ENCODE data around the gene METTL3. TPM values are rescaled to one million over a fixed set of nuclear protein-coding genes. Genes with fewer than 3 reads are reported as not detected.

Gene METTL3
- total and polyA plus RNA-seq, 2 of the 13 experiments (the other 11 are each of a cell fraction or from before 2014, with no cell fraction given), result 123 to 130 TPM

DNA sequence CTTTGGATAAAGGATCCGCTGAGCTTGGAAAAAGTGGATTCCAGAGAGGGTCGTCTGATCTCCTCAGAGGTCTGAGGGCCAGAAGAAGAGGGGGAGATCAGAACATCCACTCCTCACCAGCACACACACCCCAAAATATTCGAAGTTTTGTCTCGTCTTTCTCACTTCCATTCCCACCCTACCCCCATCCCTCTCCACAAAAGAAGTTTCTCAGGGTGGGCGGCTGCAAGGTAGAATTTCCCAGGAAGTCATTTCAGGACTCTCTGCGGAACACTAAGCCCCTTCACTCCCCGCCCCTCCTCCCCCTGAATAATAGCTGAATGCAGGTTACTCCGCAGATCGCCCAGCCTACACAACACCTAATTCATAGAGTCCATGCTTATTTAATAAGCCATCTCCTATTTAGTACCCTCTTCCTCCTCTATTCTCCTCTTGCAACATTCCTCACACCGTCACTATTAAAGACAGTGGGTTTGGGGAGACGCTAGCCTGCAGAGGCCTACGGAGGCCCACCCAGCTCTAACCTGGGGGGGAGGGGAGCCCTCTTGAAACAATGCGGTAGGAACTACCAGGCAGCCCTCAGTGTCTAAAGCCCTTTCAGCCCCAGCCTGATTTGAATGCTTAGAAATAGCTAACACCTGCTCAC lies 15.7 kb upstream of the METTL3 start (continued):
- TF ChIP-seq, protein P1, sequence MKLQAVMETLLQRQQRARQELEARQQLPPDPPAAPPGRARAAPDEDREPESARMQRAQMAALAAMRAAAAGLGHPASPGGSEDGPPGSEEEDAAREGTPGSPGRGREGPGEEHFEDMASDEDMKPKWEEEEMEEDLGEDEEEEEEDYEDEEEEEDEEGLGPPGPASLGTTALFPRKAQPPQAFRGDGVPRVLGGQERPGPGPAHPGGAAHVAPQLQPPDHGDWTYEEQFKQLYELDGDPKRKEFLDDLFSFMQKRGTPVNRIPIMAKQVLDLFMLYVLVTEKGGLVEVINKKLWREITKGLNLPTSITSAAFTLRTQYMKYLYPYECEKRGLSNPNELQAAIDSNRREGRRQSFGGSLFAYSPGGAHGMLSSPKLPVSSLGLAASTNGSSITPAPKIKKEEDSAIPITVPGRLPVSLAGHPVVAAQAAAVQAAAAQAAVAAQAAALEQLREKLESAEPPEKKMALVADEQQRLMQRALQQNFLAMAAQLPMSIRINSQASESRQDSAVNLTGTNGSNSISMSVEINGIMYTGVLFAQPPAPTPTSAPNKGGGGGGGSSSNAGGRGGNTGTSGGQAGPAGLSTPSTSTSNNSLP (IDR thresholded peaks at IDR 0.05; ENCODE audit: low read depth, low read length), result peak; percentile 60
- TF ChIP-seq, protein P2, sequence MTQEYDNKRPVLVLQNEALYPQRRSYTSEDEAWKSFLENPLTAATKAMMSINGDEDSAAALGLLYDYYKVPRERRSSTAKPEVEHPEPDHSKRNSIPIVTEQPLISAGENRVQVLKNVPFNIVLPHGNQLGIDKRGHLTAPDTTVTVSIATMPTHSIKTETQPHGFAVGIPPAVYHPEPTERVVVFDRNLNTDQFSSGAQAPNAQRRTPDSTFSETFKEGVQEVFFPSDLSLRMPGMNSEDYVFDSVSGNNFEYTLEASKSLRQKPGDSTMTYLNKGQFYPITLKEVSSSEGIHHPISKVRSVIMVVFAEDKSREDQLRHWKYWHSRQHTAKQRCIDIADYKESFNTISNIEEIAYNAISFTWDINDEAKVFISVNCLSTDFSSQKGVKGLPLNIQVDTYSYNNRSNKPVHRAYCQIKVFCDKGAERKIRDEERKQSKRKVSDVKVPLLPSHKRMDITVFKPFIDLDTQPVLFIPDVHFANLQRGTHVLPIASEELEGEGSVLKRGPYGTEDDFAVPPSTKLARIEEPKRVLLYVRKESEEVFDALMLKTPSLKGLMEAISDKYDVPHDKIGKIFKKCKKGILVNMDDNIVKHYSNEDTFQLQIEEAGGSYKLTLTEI (CRISPR knock-in tag; conservative IDR thresholded peaks at IDR 0.05), result no peak
- no peak for TF ChIP-seq ZFP36L2 (CRISPR knock-in tag; IDR thresholded peaks at IDR 0.05)
- no peak for TF ChIP-seq NFYB (CRISPR knock-in tag; IDR thresholded peaks at IDR 0.05)
- no peak for TF ChIP-seq ZNF703 (CRISPR knock-in tag; IDR thresholded peaks at IDR 0.05; ENCODE audit: borderline replicate concordance)
- TF ChIP-seq, protein P3, sequence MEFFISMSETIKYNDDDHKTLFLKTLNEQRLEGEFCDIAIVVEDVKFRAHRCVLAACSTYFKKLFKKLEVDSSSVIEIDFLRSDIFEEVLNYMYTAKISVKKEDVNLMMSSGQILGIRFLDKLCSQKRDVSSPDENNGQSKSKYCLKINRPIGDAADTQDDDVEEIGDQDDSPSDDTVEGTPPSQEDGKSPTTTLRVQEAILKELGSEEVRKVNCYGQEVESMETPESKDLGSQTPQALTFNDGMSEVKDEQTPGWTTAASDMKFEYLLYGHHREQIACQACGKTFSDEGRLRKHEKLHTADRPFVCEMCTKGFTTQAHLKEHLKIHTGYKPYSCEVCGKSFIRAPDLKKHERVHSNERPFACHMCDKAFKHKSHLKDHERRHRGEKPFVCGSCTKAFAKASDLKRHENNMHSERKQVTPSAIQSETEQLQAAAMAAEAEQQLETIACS (CRISPR knock-in tag; IDR thresholded peaks at IDR 0.05), result no peak
- TF ChIP-seq ZNF432 (CRISPR knock-in tag; IDR thresholded peaks at IDR 0.05; ENCODE audit: borderline replicate concordance), result no peak
- TF ChIP-seq FOXM1 (CRISPR knock-in tag; IDR thresholded peaks at IDR 0.05), result no peak
- TF ChIP-seq SMAD3 (CRISPR knock-in tag; IDR thresholded peaks at IDR 0.05), result no peak
- TF ChIP-seq NFE2 (CRISPR knock-in tag; IDR thresholded peaks at IDR 0.05), result no peak
- TF ChIP-seq, protein P4, sequence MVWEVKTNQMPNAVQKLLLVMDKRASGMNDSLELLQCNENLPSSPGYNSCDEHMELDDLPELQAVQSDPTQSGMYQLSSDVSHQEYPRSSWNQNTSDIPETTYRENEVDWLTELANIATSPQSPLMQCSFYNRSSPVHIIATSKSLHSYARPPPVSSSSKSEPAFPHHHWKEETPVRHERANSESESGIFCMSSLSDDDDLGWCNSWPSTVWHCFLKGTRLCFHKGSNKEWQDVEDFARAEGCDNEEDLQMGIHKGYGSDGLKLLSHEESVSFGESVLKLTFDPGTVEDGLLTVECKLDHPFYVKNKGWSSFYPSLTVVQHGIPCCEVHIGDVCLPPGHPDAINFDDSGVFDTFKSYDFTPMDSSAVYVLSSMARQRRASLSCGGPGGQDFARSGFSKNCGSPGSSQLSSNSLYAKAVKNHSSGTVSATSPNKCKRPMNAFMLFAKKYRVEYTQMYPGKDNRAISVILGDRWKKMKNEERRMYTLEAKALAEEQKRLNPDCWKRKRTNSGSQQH (CRISPR knock-in tag; IDR thresholded peaks at IDR 0.05; ENCODE audit: low read depth), result no peak
- no peak for TF ChIP-seq RNF2 (conservative IDR thresholded peaks at IDR 0.05; ENCODE audit: low read depth)
- TF ChIP-seq ZNF776 (CRISPR knock-in tag; IDR thresholded peaks at IDR 0.05), result peak; percentile 53; the same call in 1 of the 2 replicates
- no peak for TF ChIP-seq ZNF577 (CRISPR knock-in tag; IDR thresholded peaks at IDR 0.05; ENCODE audit: borderline replicate concordance, low read depth)
- peak; percentile 23; the same call in 1 of the 2 replicates for TF ChIP-seq HOXA3 (CRISPR knock-in tag; IDR thresholded peaks at IDR 0.05)
- TF ChIP-seq ZSCAN31 (CRISPR knock-in tag; IDR thresholded peaks at IDR 0.05; ENCODE audit: low read depth), result no peak
- peak; percentile 35 for TF ChIP-seq HNRNPK (IDR thresholded peaks at IDR 0.05; ENCODE audit: low read depth, low read length, poor library complexity, severe bottlenecking)
- TF ChIP-seq NFATC3 (CRISPR knock-in tag; IDR thresholded peaks at IDR 0.05), result no peak
- TF ChIP-seq, protein P5, sequence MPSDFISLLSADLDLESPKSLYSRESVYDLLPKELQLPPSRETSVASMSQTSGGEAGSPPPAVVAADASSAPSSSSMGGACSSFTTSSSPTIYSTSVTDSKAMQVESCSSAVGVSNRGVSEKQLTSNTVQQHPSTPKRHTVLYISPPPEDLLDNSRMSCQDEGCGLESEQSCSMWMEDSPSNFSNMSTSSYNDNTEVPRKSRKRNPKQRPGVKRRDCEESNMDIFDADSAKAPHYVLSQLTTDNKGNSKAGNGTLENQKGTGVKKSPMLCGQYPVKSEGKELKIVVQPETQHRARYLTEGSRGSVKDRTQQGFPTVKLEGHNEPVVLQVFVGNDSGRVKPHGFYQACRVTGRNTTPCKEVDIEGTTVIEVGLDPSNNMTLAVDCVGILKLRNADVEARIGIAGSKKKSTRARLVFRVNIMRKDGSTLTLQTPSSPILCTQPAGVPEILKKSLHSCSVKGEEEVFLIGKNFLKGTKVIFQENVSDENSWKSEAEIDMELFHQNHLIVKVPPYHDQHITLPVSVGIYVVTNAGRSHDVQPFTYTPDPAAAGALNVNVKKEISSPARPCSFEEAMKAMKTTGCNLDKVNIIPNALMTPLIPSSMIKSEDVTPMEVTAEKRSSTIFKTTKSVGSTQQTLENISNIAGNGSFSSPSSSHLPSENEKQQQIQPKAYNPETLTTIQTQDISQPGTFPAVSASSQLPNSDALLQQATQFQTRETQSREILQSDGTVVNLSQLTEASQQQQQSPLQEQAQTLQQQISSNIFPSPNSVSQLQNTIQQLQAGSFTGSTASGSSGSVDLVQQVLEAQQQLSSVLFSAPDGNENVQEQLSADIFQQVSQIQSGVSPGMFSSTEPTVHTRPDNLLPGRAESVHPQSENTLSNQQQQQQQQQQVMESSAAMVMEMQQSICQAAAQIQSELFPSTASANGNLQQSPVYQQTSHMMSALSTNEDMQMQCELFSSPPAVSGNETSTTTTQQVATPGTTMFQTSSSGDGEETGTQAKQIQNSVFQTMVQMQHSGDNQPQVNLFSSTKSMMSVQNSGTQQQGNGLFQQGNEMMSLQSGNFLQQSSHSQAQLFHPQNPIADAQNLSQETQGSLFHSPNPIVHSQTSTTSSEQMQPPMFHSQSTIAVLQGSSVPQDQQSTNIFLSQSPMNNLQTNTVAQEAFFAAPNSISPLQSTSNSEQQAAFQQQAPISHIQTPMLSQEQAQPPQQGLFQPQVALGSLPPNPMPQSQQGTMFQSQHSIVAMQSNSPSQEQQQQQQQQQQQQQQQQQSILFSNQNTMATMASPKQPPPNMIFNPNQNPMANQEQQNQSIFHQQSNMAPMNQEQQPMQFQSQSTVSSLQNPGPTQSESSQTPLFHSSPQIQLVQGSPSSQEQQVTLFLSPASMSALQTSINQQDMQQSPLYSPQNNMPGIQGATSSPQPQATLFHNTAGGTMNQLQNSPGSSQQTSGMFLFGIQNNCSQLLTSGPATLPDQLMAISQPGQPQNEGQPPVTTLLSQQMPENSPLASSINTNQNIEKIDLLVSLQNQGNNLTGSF (CRISPR knock-in tag; IDR thresholded peaks at IDR 0.05), result no peak
